ENCODE results near the gene ETS1. TPM values are rescaled to one million over a fixed set of nuclear protein-coding genes. Genes with fewer than 3 reads are reported as not detected.

ETS1 gene
- total RNA-seq, 1 donor from 2014 or later, result 517 TPM

DNA sequence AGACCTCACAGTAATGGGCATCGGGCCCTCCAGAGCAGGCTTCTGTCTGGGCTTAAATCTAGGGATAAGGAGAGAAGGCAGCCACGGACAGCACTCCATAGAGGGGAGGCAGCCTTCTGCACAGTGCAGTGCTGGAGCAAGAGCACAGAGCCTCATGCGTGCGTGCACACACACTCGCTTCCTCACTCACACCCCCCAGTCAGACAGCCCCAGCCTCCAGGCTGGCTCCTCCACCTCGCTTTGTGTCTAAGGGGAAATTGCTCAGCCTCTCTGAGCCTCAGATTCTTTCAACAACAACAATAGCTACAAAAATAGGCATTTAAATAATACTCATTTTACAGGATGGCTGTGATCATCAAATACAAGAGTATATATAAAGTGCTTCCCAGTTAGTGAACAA lies 26.7 kb upstream of the ETS1 start:
- no peak overlapping the region for H3K4me3 Mint-ChIP-seq (ENCODE audit: low read depth)
- no peaks in the 10 kb centered on the region for H3K36me3 Mint-ChIP-seq (ENCODE audit: low read depth)
- no peaks in the 10 kb centered on the region for H3K9me3 Mint-ChIP-seq
- no peak overlapping the region for H3K27ac Mint-ChIP-seq
- peaks cover 27% of the 10 kb centered on the region for H3K4me1 Mint-ChIP-seq (ENCODE audit: low read depth)
- intact Hi-C loops (cut with micrococcal nuclease), result no loop called here
- no peak for DNase-seq (ENCODE audit: low spot score)
- peaks cover 2% of the 10 kb centered on the region for H3K27me3 Mint-ChIP-seq (ENCODE audit: low read depth)

DNA sequence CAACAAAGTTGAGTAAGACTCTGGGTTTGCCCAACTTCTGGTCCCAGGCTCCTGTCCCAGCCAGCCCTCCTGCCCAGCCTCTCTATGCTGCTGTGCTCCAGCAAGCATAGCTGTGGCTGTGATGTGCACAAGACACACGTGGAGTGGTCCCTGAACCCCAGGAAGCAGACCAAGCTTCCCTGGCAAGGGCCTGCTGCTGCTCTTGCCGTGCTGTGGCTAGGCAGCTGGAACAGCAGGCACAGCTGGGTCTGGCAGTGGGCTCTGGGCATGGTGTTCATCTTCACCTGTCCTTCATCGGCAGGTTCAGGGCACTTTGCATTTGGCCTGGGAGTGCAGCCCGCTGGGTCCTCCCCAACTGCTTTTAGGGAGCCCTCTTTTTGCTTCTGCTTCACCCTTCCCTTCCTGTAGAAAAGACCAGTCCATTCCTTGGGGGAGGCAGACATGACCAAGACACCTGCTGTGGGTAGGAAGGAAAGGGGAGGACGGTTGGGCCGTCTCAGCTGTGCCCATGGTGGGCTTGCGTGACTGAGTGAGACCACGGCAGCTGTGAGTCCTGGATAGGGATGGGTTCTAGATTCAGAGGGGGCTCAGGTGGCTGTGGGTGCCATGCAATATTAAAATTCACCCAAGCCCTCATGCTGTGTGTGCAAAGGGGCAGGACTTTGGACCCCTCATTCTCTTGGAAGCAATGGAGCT lies 26.1 kb upstream of the ETS1 start:
- H3K27me3 Mint-ChIP-seq (ENCODE audit: low read depth), result peaks cover 2% of the 10 kb centered on the region
- no peaks in the 10 kb centered on the region for H3K36me3 Mint-ChIP-seq (ENCODE audit: low read depth)
- no peak overlapping the region for H3K4me3 Mint-ChIP-seq (ENCODE audit: low read depth)
- peaks cover 25% of the 10 kb centered on the region for H3K4me1 Mint-ChIP-seq (ENCODE audit: low read depth)
- DNase-seq (ENCODE audit: low spot score), result no peak
- H3K9me3 Mint-ChIP-seq, result no peaks in the 10 kb centered on the region
- H3K27ac Mint-ChIP-seq, result no peak overlapping the region
- intact Hi-C loops (cut with micrococcal nuclease), result no loop called here

DNA sequence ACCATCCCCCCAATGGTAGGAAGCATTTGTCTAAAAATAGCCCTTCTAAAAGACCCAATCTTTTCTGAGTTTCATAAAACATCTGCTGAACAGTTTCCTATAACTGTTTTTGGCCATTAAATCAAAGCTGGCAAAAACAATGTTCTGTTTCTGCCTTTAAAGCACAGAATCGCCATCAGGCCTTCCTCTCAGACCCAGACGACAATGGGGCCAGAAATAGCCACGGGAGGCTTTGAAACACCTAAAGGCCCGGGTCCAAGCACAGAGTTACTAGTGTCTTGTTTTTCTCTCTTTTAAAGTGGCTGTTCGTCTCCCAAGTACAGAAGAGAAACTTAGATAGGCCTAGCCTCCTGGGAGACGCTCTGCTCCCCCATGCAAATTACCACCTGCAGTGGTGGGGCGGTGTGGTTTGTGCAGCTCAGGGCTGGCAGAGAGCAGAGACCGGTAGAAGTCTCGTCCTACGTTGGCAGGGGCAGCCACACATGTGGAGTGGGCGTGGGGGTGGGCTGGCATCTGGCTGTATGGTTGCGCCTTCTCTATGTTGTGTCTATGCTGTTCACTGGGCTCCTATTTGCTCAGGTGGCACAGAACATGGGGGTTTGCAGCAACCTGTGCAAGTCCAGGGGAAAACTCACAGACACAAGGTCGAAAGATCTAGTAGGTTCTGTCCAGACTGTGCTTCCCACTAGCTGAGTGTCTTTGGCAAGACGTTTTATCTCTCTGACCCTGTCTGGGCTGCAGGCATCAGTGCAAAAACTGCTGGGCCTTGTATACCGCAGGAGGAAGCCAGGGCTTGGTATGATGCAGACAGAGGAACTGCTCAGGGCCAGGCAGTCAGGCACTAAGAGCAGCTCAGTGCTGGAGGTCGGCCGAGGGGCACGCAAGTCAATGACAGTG lies 23.6 kb upstream of the ETS1 start:
- intact Hi-C loops (cut with micrococcal nuclease), result no loop called here
- Mint-ChIP-seq H3K9me3 (no peaks in the 10 kb centered on the region), H3K4me1 (ENCODE audit: low read depth) (peaks cover 24% of the 10 kb centered on the region), H3K27me3 (ENCODE audit: low read depth) (peaks cover 2% of the 10 kb centered on the region), H3K27ac (peak overlapping the region; percentile 73), H3K4me3 (ENCODE audit: low read depth) (peak overlapping the region; percentile 27), H3K36me3 (ENCODE audit: low read depth) (no peaks in the 10 kb centered on the region)
- DNase-seq (ENCODE audit: low spot score), result no peak

DNA sequence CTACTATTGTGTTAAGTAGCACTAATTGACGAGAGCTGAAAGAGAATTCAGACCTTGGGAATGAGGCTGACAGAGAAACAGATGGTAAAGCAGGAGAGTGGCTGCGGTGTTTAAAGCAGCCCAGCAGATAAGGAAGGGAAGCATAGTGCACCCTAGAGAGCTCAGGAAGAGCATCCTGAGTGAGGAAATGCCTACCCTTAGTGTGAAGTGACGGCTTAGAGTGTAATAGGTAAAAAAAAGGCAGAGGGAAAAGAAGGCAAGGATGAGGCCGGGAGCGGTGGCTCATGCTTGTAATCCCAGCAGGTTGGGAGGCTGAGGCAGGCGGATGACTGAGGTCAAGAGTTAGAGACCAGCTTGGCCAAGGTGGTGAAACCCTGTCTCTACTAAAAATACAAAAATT lies 22.4 kb upstream of the ETS1 start:
- Mint-ChIP-seq H3K36me3 (ENCODE audit: low read depth) (no peaks in the 10 kb centered on the region), H3K27me3 (ENCODE audit: low read depth) (peaks cover 2% of the 10 kb centered on the region), H3K4me3 (ENCODE audit: low read depth) (no peak overlapping the region), H3K27ac (peak overlapping the region; percentile 29), H3K4me1 (ENCODE audit: low read depth) (peaks cover 24% of the 10 kb centered on the region), H3K9me3 (no peaks in the 10 kb centered on the region)
- no peak for DNase-seq (ENCODE audit: low spot score)
- intact Hi-C loops (cut with micrococcal nuclease), result no loop called here

DNA sequence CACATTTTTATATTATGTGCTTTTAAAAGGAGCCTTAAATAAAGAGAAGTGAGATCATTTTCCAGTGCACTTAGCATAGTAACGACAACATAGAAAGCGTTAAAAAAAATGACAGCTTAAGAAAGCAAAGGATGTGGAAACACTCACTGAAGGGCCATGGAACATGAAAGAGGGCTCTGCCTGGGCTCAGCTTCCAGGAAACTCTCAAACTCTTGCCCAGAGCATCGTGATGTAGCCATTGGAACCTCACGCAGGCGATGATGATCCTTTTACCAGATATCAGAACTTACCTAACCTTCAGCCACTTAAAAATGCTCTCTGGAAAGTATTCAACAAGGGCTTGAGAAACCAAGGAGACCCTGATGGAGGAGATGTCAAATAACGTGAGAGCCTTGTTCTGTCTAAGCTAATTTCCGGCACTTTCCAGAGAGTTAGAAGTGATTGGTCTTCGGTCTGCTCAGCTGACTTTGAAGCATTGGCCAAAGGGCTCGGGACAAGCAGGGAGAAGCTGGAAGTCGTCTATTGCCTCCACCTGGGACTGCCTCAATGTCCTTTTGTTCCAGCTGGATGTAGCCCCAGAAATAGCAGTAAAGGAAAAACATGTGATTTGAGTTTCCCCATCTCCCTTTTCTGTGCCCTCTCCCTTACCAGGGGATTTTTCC lies 21.5 kb upstream of the ETS1 start:
- DNase-seq (ENCODE audit: low spot score), result no peak
- H3K4me1 Mint-ChIP-seq (ENCODE audit: low read depth), result peaks cover 24% of the 10 kb centered on the region
- H3K9me3 Mint-ChIP-seq, result no peaks in the 10 kb centered on the region
- no peak overlapping the region for H3K27ac Mint-ChIP-seq
- no peaks in the 10 kb centered on the region for H3K36me3 Mint-ChIP-seq (ENCODE audit: low read depth)
- no peaks in the 10 kb centered on the region for H3K27me3 Mint-ChIP-seq (ENCODE audit: low read depth)
- no peak overlapping the region for H3K4me3 Mint-ChIP-seq (ENCODE audit: low read depth)
- intact Hi-C loops (cut with micrococcal nuclease), result no loop called here

DNA sequence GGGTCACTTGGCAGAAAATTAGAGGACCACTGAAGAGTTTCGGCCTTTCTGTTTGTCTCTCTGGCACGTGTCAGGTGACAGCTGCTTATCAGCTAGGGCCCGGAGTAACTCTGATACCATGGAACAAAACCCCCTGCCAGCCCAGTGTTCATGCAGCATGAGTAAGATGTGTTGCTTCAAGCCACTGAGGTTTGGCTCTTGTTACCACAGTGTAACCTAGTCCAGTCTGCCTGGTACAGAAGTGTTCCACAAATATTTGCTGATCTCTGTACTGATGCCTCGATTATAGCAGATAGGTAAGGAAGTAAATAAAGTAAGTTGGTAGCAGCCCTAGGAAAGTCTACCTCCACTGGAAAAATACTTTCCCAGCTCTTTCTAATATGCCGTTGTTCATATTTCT lies 20.5 kb upstream of the ETS1 start:
- H3K4me1 Mint-ChIP-seq (ENCODE audit: low read depth), result peaks cover 28% of the 10 kb centered on the region
- no peak for DNase-seq (ENCODE audit: low spot score)
- H3K27me3 Mint-ChIP-seq (ENCODE audit: low read depth), result no peaks in the 10 kb centered on the region
- H3K27ac Mint-ChIP-seq, result no peak overlapping the region
- H3K36me3 Mint-ChIP-seq (ENCODE audit: low read depth), result no peaks in the 10 kb centered on the region
- no peaks in the 10 kb centered on the region for H3K9me3 Mint-ChIP-seq
- no peak overlapping the region for H3K4me3 Mint-ChIP-seq (ENCODE audit: low read depth)
- intact Hi-C loops (cut with micrococcal nuclease), result no loop called here

GRCh38 chr11:128604723-128605122 lies 17.4 kb upstream of the ETS1 start:
- Mint-ChIP-seq H3K27ac (no peak overlapping the region), H3K27me3 (ENCODE audit: low read depth) (no peaks in the 10 kb centered on the region), H3K36me3 (ENCODE audit: low read depth) (no peaks in the 10 kb centered on the region), H3K9me3 (no peaks in the 10 kb centered on the region), H3K4me1 (ENCODE audit: low read depth) (peaks cover 24% of the 10 kb centered on the region), H3K4me3 (ENCODE audit: low read depth) (no peak overlapping the region)
- intact Hi-C loops (cut with micrococcal nuclease), result no loop called here
- DNase-seq (ENCODE audit: low spot score), result no peak

DNA sequence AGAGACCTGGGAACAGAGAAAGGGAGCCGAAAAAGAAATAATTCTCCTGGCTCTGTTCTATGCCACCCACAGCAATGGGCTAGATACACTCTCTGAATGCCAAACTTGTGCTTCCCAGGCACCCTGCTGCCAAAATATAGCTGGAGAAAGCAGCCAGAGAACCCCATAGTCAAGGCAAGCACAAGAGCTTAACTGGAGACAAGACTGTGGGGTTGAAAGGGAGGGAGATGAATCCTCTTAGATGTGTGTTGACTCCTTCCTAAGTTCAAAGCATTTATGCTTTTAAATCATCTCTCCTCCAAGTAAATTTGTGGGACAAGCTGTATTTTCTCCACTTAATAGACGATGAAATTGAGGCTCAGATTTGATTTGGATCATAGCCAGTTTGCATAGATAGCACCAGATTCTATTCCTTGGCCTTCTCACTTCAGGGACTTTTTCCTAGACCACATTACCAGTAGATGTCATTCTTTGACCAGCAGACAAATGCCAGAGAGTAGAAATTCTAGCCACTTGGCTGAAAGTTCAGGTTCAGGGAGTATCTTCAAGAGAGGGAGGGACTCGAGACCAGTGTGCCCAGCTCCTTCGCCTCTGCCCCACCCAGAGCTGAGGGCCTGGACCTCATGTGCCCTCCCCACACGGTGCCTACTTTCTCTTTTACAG lies 16.5 kb upstream of the ETS1 start:
- H3K4me3 Mint-ChIP-seq (ENCODE audit: low read depth), result no peak overlapping the region
- DNase-seq (ENCODE audit: low spot score), result no peak
- no peak overlapping the region for H3K27ac Mint-ChIP-seq
- intact Hi-C loops (cut with micrococcal nuclease), result no loop called here
- no peaks in the 10 kb centered on the region for H3K36me3 Mint-ChIP-seq (ENCODE audit: low read depth)
- peaks cover 28% of the 10 kb centered on the region for H3K4me1 Mint-ChIP-seq (ENCODE audit: low read depth)
- no peaks in the 10 kb centered on the region for H3K9me3 Mint-ChIP-seq
- no peaks in the 10 kb centered on the region for H3K27me3 Mint-ChIP-seq (ENCODE audit: low read depth)

GRCh38 chr11:128603003-128603696 lies 15.8 kb upstream of the ETS1 start:
- Mint-ChIP-seq H3K36me3 (ENCODE audit: low read depth) (no peaks in the 10 kb centered on the region), H3K9me3 (no peaks in the 10 kb centered on the region), H3K27me3 (ENCODE audit: low read depth) (no peaks in the 10 kb centered on the region), H3K27ac (no peak overlapping the region), H3K4me1 (ENCODE audit: low read depth) (peaks cover 30% of the 10 kb centered on the region), H3K4me3 (ENCODE audit: low read depth) (no peak overlapping the region)
- intact Hi-C loops (cut with micrococcal nuclease), result no loop called here
- no peak for DNase-seq (ENCODE audit: low spot score)

GRCh38 chr11:128599729-128600128 lies 12.4 kb upstream of the ETS1 start:
- Mint-ChIP-seq H3K36me3 (ENCODE audit: low read depth) (no peaks in the 10 kb centered on the region), H3K27me3 (ENCODE audit: low read depth) (peaks cover 2% of the 10 kb centered on the region), H3K4me1 (ENCODE audit: low read depth) (peaks cover 36% of the 10 kb centered on the region), H3K9me3 (no peaks in the 10 kb centered on the region), H3K4me3 (ENCODE audit: low read depth) (no peak overlapping the region), H3K27ac (peak overlapping the region; percentile 62)
- intact Hi-C loops (cut with micrococcal nuclease), result loop anchor here (1.0 to 2.0 kb wide), 4 partner anchors 19 to 74 kb away; no protein-coding TSS in a partner anchor
- no peak for DNase-seq (ENCODE audit: low spot score)

- no peak overlapping the region for H3K4me3 Mint-ChIP-seq (ENCODE audit: low read depth)
- no peaks in the 10 kb centered on the region for H3K9me3 Mint-ChIP-seq
- intact Hi-C loops (cut with micrococcal nuclease), result loop anchor here (1.0 kb wide), 3 partner anchors 18 to 73 kb away; no protein-coding TSS in a partner anchor
- no peak for DNase-seq (ENCODE audit: low spot score)
- H3K27ac Mint-ChIP-seq, result no peak overlapping the region
- peaks cover 36% of the 10 kb centered on the region for H3K4me1 Mint-ChIP-seq (ENCODE audit: low read depth)
- H3K36me3 Mint-ChIP-seq (ENCODE audit: low read depth), result no peaks in the 10 kb centered on the region
- H3K27me3 Mint-ChIP-seq (ENCODE audit: low read depth), result peaks cover 3% of the 10 kb centered on the region
Observed at GRCh38 chr11:128598506-128599150, 11.3 kb upstream of the ETS1 start.

GRCh38 chr11:128598096-128598495 lies 10.7 kb upstream of the ETS1 start:
- DNase-seq (ENCODE audit: low spot score), result no peak
- peaks cover 3% of the 10 kb centered on the region for H3K27me3 Mint-ChIP-seq (ENCODE audit: low read depth)
- H3K27ac Mint-ChIP-seq, result no peak overlapping the region
- H3K36me3 Mint-ChIP-seq (ENCODE audit: low read depth), result no peaks in the 10 kb centered on the region
- peaks cover 35% of the 10 kb centered on the region for H3K4me1 Mint-ChIP-seq (ENCODE audit: low read depth)
- no peaks in the 10 kb centered on the region for H3K9me3 Mint-ChIP-seq
- intact Hi-C loops (cut with micrococcal nuclease), result no loop called here
- H3K4me3 Mint-ChIP-seq (ENCODE audit: low read depth), result no peak overlapping the region

Data from activated T-helper 2 cell treated with anti-CD3 and anti-CD28 coated beads, Interferon-gamma antibody, Interleukin-2, Interleukin-4, amounts not matched to agents 10 μg/mL and 5 μg/mL and 100 μg/mL, durations not matched to agents 14 hours and 24 hours and 36 hours (primary cell).